Mesothelial cell of epicardium (in vitro differentiated cells): Measurements from ENCODE around the gene MSN. TPM values are rescaled to one million over a fixed set of nuclear protein-coding genes. Genes with fewer than 3 reads are reported as not detected.

Source experiments
- DNase-seq, 2 experiments: peaks; one replicate each; pipeline ENCODE4 v3.0.0; 2021; ENCODE audit warnings: low spot score in 2 of 2; ENCODE audit not compliant: unreplicated experiment in 2 of 2
- H3K27ac Mint-ChIP-seq: 2 replicates; pipeline ENCODE4 v1.8.0; 2021; ENCODE audit warnings: mixed read lengths
- H3K27me3 Mint-ChIP-seq: 2 replicates; pipeline ENCODE4 v1.8.0; 2021; ENCODE audit warnings: low read depth, mixed read lengths
- H3K36me3 Mint-ChIP-seq: 2 replicates; pipeline ENCODE4 v1.8.0; 2021; ENCODE audit warnings: mixed read lengths
- H3K4me1 Mint-ChIP-seq: 2 replicates; pipeline ENCODE4 v1.8.0; 2021; ENCODE audit warnings: mixed read lengths
- H3K4me3 Mint-ChIP-seq: 2 replicates; pipeline ENCODE4 v1.8.0; 2021; ENCODE audit warnings: mild to moderate bottlenecking, moderate library complexity, mixed read lengths
- H3K9me3 Mint-ChIP-seq: 2 replicates; pipeline ENCODE4 v1.8.0; 2021; ENCODE audit warnings: mixed read lengths
- total RNA-seq: library from RNA; stranded (reverse); gene quantifications from 3 replicates; pipeline ENCODE4 v1.2.1, GENCODE V29; 2021
- TF ChIP-seq, protein P1 (sequence below): fragments of 200-600 bp; sonication (generic); IDR thresholded peaks from one replicate; pipeline ENCODE4 v1.5.0; 2021; ENCODE audit warnings: antibody characterized with exemption; ENCODE audit not compliant: unreplicated experiment

The MSN gene
- total RNA-seq, 1 donor from 2014 or later: 87.8 TPM

DNA sequence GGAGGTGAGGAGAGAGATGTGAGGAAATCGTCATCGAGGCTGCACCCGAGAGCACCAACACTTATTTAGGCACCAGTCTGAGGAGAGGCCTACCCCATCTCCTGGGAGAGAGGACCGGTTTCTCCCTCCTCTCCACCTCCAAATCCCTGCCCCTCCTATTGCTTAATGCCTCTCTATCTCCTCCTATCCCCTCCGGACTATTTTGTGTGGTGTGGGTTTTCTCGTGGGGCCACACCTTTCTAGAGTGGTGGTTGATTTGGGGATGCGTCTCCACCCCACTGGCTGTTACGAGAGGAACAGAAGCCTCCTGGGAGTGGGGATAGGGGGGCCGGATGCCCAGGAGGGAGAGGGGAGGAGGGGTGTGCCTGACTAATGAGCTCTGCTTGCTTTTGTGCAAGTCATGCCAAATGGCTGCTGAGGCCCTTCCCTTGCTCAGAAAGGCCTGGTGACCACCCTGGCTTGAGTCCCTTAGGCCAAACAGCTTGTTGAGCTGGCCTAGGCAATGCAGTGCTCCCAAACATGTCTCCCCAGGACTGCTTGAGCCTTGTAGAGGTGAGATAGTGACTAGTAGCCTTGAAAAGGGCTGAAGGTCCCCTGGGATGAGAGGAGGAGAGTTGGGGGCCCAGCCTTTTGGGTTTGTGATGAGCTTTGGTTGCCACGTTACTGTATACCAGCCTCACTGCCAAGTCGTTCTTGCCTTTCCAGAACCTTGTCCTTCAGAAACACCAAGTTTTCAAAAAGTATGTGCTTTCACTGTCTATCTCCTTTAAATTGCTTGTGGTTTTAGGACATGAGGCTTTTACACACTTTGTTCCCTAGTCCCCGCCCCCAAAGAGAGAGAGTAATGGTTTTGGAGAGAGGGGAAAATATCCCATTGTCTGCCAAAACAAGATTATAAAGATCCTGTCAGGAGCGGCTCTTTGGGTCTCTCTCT lies 1.2 kb downstream of the MSN start:
- no peak for DNase-seq
- H3K27me3 Mint-ChIP-seq: no peaks in the 10 kb centered on the region
- no peaks in the 10 kb centered on the region for H3K36me3 Mint-ChIP-seq
- H3K4me3 Mint-ChIP-seq: peak overlapping the region; percentile 79
- peaks cover 12% of the 10 kb centered on the region for H3K9me3 Mint-ChIP-seq
- H3K27ac Mint-ChIP-seq: peak overlapping the region; percentile 90
- peaks cover 16% of the 10 kb centered on the region for H3K4me1 Mint-ChIP-seq
- TF ChIP-seq, protein P1, sequence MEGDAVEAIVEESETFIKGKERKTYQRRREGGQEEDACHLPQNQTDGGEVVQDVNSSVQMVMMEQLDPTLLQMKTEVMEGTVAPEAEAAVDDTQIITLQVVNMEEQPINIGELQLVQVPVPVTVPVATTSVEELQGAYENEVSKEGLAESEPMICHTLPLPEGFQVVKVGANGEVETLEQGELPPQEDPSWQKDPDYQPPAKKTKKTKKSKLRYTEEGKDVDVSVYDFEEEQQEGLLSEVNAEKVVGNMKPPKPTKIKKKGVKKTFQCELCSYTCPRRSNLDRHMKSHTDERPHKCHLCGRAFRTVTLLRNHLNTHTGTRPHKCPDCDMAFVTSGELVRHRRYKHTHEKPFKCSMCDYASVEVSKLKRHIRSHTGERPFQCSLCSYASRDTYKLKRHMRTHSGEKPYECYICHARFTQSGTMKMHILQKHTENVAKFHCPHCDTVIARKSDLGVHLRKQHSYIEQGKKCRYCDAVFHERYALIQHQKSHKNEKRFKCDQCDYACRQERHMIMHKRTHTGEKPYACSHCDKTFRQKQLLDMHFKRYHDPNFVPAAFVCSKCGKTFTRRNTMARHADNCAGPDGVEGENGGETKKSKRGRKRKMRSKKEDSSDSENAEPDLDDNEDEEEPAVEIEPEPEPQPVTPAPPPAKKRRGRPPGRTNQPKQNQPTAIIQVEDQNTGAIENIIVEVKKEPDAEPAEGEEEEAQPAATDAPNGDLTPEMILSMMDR: no peak

DNA sequence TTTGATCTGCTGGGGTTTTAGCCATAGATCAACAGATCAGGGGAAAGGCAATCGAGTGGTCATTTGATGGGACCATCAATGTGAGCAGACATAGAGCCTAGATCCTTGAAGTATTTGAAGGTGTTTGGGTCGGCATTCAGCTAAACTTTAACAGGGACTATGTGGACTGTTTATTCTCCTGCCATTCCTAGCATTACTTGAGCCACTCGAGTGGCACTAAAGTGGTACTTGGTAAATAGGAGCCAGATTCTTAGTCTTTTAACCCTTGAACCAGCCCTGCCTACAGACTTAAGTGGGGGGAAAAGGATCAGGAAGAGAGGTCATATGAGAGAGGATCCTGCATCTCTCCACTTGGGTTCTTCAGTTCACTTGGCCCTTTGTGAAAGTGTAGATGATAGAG lies 3.8 kb downstream of the MSN start:
- no peak for DNase-seq
- peaks cover 16% of the 10 kb centered on the region for H3K4me1 Mint-ChIP-seq
- H3K27ac Mint-ChIP-seq: no peak overlapping the region
- peaks cover 26% of the 10 kb centered on the region for H3K9me3 Mint-ChIP-seq
- no peaks in the 10 kb centered on the region for H3K27me3 Mint-ChIP-seq
- TF ChIP-seq, protein P1: no peak
- H3K4me3 Mint-ChIP-seq: no peak overlapping the region
- peaks cover 1% of the 10 kb centered on the region for H3K36me3 Mint-ChIP-seq

DNA sequence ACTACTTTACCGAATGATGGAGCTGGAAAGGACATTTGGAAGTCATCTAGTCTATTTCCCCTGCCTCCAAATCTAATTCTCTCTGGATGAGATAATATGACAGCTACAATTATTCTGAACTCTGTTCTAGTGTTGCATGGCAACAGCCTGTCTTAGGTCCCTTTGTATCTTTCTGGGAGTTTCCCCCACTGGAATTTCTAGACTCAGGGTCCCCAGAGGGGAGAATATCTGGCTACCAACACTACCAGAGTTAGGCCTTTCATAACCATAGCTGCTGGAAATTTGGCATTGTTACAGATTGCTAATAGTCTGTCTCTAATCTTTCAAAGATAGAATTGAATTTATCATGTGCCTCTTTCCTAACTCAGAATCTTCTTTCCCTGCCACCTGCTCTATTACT lies 4.5 kb downstream of the MSN start:
- Mint-ChIP-seq H3K4me1 (peaks cover 16% of the 10 kb centered on the region), H3K36me3 (peaks cover 1% of the 10 kb centered on the region), H3K27me3 (no peaks in the 10 kb centered on the region), H3K27ac (no peak overlapping the region), H3K4me3 (no peak overlapping the region), H3K9me3 (peaks cover 26% of the 10 kb centered on the region)
- TF ChIP-seq, protein P1: no peak
- no peak for DNase-seq

- Mint-ChIP-seq H3K4me3 (no peak overlapping the region), H3K36me3 (peaks cover 1% of the 10 kb centered on the region), H3K27me3 (no peaks in the 10 kb centered on the region), H3K9me3 (peaks cover 26% of the 10 kb centered on the region), H3K27ac (no peak overlapping the region), H3K4me1 (peaks cover 14% of the 10 kb centered on the region)
- DNase-seq: no peak
- TF ChIP-seq, protein P1: no peak
Observed at GRCh38 chrX:65673857-65674203, 6.4 kb downstream of the MSN start.

DNA sequence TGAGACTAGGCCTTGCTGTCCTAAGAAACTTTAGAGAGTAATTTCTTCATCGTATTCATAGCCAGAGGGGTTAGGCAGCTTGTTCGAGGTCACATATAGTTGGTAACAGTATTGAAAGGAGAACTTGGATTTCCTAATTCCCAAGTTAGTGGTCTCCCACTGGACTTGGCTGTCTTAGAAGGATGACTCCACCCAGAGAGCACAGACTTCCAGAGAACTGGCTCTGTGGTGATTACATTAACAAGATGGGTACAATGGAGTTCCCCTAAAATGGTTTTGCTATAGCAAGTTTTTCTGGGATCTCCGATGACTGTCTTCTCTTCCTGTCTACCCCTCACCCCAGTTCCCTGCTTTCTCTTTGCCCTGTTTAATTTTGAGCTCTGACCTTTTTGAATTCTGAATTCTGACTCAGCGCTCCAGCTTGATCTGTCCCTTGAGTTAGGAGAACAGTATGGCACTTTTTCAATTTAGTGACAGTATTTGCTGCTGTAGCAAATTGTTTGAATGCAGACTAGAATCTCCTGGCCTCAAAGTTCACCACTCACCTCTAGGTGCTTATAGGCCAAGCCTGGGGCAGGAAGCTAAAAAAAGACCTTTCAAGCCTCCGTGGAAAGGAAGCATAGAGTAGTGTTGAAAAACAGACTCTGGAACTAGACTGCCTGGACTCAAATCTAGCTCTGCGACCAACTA lies 6.9 kb downstream of the MSN start:
- Mint-ChIP-seq H3K4me1 (peaks cover 9% of the 10 kb centered on the region), H3K27ac (no peak overlapping the region), H3K4me3 (no peak overlapping the region), H3K36me3 (peaks cover 1% of the 10 kb centered on the region), H3K9me3 (peaks cover 26% of the 10 kb centered on the region), H3K27me3 (no peaks in the 10 kb centered on the region)
- TF ChIP-seq, protein P1: no peak
- no peak for DNase-seq
